HG02884 (cell line): ENCODE data around the gene CERKL.
"Not testable (repeated sequence)": the region's sequence is repeated elsewhere in the genome, so short reads cannot be mapped to it uniquely, and the experiment has no call there.

ENCODE experiments used
- ATAC-seq: cut with Tn5 transposase; IDR thresholded peaks from one replicate; pipeline ENCODE4 v1.9.1; 2021; ENCODE audit warnings: mild to moderate bottlenecking, moderate library complexity; ENCODE audit not compliant: unreplicated experiment

CERKL gene

GRCh38 chr2:181656450-181657291 lies at the start of gene CERKL:
TSS of gene CERKL (minus strand) at chr2:181657105. CDS start at chr2:181657006, 99 bp downstream.
- ATAC-seq = peak; percentile 77

- not testable (repeated sequence) for ATAC-seq
Measured at GRCh38 chr2:181702519-181702918, 45.6 kb upstream of the CERKL start.

- no peak for ATAC-seq
Measured at GRCh38 chr2:181698223-181698622, 41.3 kb upstream of the CERKL start.

- no peak for ATAC-seq
Measured at GRCh38 chr2:181697571-181697970, 40.7 kb upstream of the CERKL start.

GRCh38 chr2:181697126-181697525 lies 40.2 kb upstream of the CERKL start:
- no peak for ATAC-seq

- ATAC-seq = no peak
Measured at GRCh38 chr2:181694271-181694670, 37.4 kb upstream of the CERKL start.

- ATAC-seq = no peak
Measured at GRCh38 chr2:181690860-181691259, 34.0 kb upstream of the CERKL start.

GRCh38 chr2:181686576-181687185 lies 29.8 kb upstream of the CERKL start:
- ATAC-seq = no peak

GRCh38 chr2:181685150-181685688 lies 28.3 kb upstream of the CERKL start:
- no peak for ATAC-seq

GRCh38 chr2:181684454-181685149 lies 27.7 kb upstream of the CERKL start:
- no peak for ATAC-seq

- ATAC-seq = no peak
Measured at GRCh38 chr2:181683518-181684453, 26.9 kb upstream of the CERKL start.

GRCh38 chr2:181682795-181683517 lies 26.1 kb upstream of the CERKL start:
- no peak for ATAC-seq

- no peak for ATAC-seq
Measured at GRCh38 chr2:181682026-181682789, 25.3 kb upstream of the CERKL start.

- ATAC-seq = no peak
Measured at GRCh38 chr2:181680937-181681811, 24.3 kb upstream of the CERKL start.

- ATAC-seq = no peak
Measured at GRCh38 chr2:181680055-181680936, 23.4 kb upstream of the CERKL start, which contains the start of gene NEUROD1. TSS of gene NEUROD1 (minus strand) at chr2:181680517. CDS start at chr2:181678860, 1,657 bp downstream.

GRCh38 chr2:181679544-181679979 lies 22.7 kb upstream of the CERKL start:
- ATAC-seq = no peak
